Breast epithelium (tissue), 3 donors: ENCODE results near the gene LEMD1.

Experiments used
- POLR2A ChIP-seq: fragments of 450-650 bp; IDR thresholded peaks from one replicate; pipeline ENCODE4 v1.6.1; 2016; ENCODE audit warnings: antibody characterized with exemption, mild to moderate bottlenecking, moderate library complexity
- POLR2AphosphoS5 ChIP-seq, 3 donors: sonication (generic); formaldehyde crosslinking; IDR thresholded peaks; one replicate each; pipeline ENCODE4 v1.6.1; 2017; ENCODE audit warnings: antibody characterized with exemption in 3 of 3
- TF ChIP-seq, protein P1 (sequence below), 3 donors: fragments of 450-650 bp; IDR thresholded peaks; one replicate each; pipeline ENCODE4 v1.5.1; 2016 to 2017; ENCODE audit warnings: antibody characterized with exemption in 3 of 3, mild to moderate bottlenecking in 3 of 3, moderate library complexity in 3 of 3

DNA sequence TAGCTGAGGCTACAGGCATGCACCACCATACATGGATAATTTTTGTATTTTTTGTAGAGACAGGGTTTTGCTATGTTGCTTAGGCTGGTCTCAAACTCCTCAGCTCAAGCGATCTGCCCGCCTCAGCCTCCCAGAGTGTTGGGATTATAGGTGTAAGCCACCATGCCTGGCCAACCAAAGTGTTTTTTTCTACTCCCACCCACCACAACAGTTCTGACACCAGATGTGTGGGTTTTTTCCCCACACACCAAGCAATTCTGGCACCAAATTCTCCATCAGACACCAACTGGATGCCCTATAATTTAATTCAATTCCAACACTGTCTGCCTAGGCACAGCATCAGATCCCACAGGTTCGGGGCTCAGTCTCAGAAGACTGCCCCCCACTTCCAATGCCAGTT, 44.5 kb downstream of the LEMD1 start:
- no peak for TF ChIP-seq POLR2A
- TF ChIP-seq, protein P1, sequence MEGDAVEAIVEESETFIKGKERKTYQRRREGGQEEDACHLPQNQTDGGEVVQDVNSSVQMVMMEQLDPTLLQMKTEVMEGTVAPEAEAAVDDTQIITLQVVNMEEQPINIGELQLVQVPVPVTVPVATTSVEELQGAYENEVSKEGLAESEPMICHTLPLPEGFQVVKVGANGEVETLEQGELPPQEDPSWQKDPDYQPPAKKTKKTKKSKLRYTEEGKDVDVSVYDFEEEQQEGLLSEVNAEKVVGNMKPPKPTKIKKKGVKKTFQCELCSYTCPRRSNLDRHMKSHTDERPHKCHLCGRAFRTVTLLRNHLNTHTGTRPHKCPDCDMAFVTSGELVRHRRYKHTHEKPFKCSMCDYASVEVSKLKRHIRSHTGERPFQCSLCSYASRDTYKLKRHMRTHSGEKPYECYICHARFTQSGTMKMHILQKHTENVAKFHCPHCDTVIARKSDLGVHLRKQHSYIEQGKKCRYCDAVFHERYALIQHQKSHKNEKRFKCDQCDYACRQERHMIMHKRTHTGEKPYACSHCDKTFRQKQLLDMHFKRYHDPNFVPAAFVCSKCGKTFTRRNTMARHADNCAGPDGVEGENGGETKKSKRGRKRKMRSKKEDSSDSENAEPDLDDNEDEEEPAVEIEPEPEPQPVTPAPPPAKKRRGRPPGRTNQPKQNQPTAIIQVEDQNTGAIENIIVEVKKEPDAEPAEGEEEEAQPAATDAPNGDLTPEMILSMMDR (IDR thresholded peaks at IDR 0.05) = no peak
- TF ChIP-seq POLR2AphosphoS5 (IDR thresholded peaks at IDR 0.05) = no peak
